ENCODE results near the gene CREB1. TPM values are rescaled to one million over a fixed set of nuclear protein-coding genes. Genes with fewer than 3 reads are reported as not detected.

Gene CREB1
- total RNA-seq, 1 donor from 2014 or later, result 115 TPM

GRCh38 chr2:207532676-207533075 is 2.9 kb downstream of the CREB1 start:
- Mint-ChIP-seq H3K4me3 (ENCODE audit: low read depth) (peak overlapping the region; percentile 96), H3K4me1 (ENCODE audit: low read depth) (peaks cover 40% of the 10 kb centered on the region), H3K27me3 (ENCODE audit: low read depth) (no peaks in the 10 kb centered on the region), H3K9me3 (no peaks in the 10 kb centered on the region), H3K36me3 (ENCODE audit: low read depth) (peaks cover 59% of the 10 kb centered on the region), H3K27ac (peak overlapping the region; percentile 47)
- DNase-seq (ENCODE audit: low spot score), result no peak
- intact Hi-C loops (cut with micrococcal nuclease), result loop anchor here (2.0 to 5.0 kb wide), 2 partner anchors 14 to 40 kb away; no protein-coding TSS in a partner anchor

GRCh38 chr2:207533461-207534008 is 3.8 kb downstream of the CREB1 start:
- Mint-ChIP-seq H3K4me3 (ENCODE audit: low read depth) (no peak overlapping the region), H3K27me3 (ENCODE audit: low read depth) (no peaks in the 10 kb centered on the region), H3K27ac (no peak overlapping the region), H3K4me1 (ENCODE audit: low read depth) (peaks cover 37% of the 10 kb centered on the region), H3K9me3 (no peaks in the 10 kb centered on the region), H3K36me3 (ENCODE audit: low read depth) (peaks cover 56% of the 10 kb centered on the region)
- intact Hi-C loops (cut with micrococcal nuclease), result loop anchor here (2.0 to 5.0 kb wide), 2 partner anchors 13 to 39 kb away; no protein-coding TSS in a partner anchor
- no peak for DNase-seq (ENCODE audit: low spot score)

- no peak for DNase-seq (ENCODE audit: low spot score)
- H3K27ac Mint-ChIP-seq, result no peak overlapping the region
- H3K27me3 Mint-ChIP-seq (ENCODE audit: low read depth), result no peaks in the 10 kb centered on the region
- H3K36me3 Mint-ChIP-seq (ENCODE audit: low read depth), result peaks cover 59% of the 10 kb centered on the region
- peak overlapping the region; percentile 41 for H3K4me3 Mint-ChIP-seq (ENCODE audit: low read depth)
- intact Hi-C loops (cut with micrococcal nuclease), result loop anchor here (5.0 kb wide), 1 partner anchor 38 kb away; no protein-coding TSS in a partner anchor
- peaks cover 38% of the 10 kb centered on the region for H3K4me1 Mint-ChIP-seq (ENCODE audit: low read depth)
- H3K9me3 Mint-ChIP-seq, result no peaks in the 10 kb centered on the region
Measured at GRCh38 chr2:207534417-207534816, 4.7 kb downstream of the CREB1 start.

- Mint-ChIP-seq H3K4me3 (ENCODE audit: low read depth) (no peak overlapping the region), H3K9me3 (no peaks in the 10 kb centered on the region), H3K4me1 (ENCODE audit: low read depth) (peaks cover 44% of the 10 kb centered on the region), H3K27me3 (ENCODE audit: low read depth) (no peaks in the 10 kb centered on the region), H3K27ac (peak overlapping the region; percentile 3), H3K36me3 (ENCODE audit: low read depth) (peaks cover 57% of the 10 kb centered on the region)
- intact Hi-C loops (cut with micrococcal nuclease), result no loop called here
- DNase-seq (ENCODE audit: low spot score), result no peak
Measured at GRCh38 chr2:207539470-207539869, 9.7 kb downstream of the CREB1 start.

GRCh38 chr2:207540431-207540830 is 10.7 kb downstream of the CREB1 start:
- no peaks in the 10 kb centered on the region for H3K9me3 Mint-ChIP-seq
- H3K4me1 Mint-ChIP-seq (ENCODE audit: low read depth), result peaks cover 41% of the 10 kb centered on the region
- DNase-seq (ENCODE audit: low spot score), result no peak
- no peak overlapping the region for H3K4me3 Mint-ChIP-seq (ENCODE audit: low read depth)
- H3K27ac Mint-ChIP-seq, result no peak overlapping the region
- intact Hi-C loops (cut with micrococcal nuclease), result no loop called here
- peaks cover 57% of the 10 kb centered on the region for H3K36me3 Mint-ChIP-seq (ENCODE audit: low read depth)
- H3K27me3 Mint-ChIP-seq (ENCODE audit: low read depth), result no peaks in the 10 kb centered on the region

GRCh38 chr2:207541933-207542332 is 12.2 kb downstream of the CREB1 start:
- intact Hi-C loops (cut with micrococcal nuclease), result no loop called here
- DNase-seq (ENCODE audit: low spot score), result no peak
- Mint-ChIP-seq H3K4me1 (ENCODE audit: low read depth) (peaks cover 45% of the 10 kb centered on the region), H3K36me3 (ENCODE audit: low read depth) (peaks cover 64% of the 10 kb centered on the region), H3K27me3 (ENCODE audit: low read depth) (no peaks in the 10 kb centered on the region), H3K9me3 (no peaks in the 10 kb centered on the region), H3K4me3 (ENCODE audit: low read depth) (no peak overlapping the region), H3K27ac (no peak overlapping the region)

GRCh38 chr2:207543272-207543671 is 13.5 kb downstream of the CREB1 start:
- no peak overlapping the region for H3K27ac Mint-ChIP-seq
- H3K4me1 Mint-ChIP-seq (ENCODE audit: low read depth), result peaks cover 43% of the 10 kb centered on the region
- no peak for DNase-seq (ENCODE audit: low spot score)
- H3K36me3 Mint-ChIP-seq (ENCODE audit: low read depth), result peaks cover 63% of the 10 kb centered on the region
- no peaks in the 10 kb centered on the region for H3K27me3 Mint-ChIP-seq (ENCODE audit: low read depth)
- no peak overlapping the region for H3K4me3 Mint-ChIP-seq (ENCODE audit: low read depth)
- no peaks in the 10 kb centered on the region for H3K9me3 Mint-ChIP-seq
- intact Hi-C loops (cut with micrococcal nuclease), result no loop called here

- intact Hi-C loops (cut with micrococcal nuclease), result loop anchor here (2.0 kb wide), 1 partner anchor 14 kb away; no protein-coding TSS in a partner anchor
- peaks cover 56% of the 10 kb centered on the region for H3K36me3 Mint-ChIP-seq (ENCODE audit: low read depth)
- no peaks in the 10 kb centered on the region for H3K27me3 Mint-ChIP-seq (ENCODE audit: low read depth)
- H3K4me3 Mint-ChIP-seq (ENCODE audit: low read depth), result no peak overlapping the region
- no peaks in the 10 kb centered on the region for H3K9me3 Mint-ChIP-seq
- H3K27ac Mint-ChIP-seq, result peak overlapping the region; percentile 75
- H3K4me1 Mint-ChIP-seq (ENCODE audit: low read depth), result peaks cover 48% of the 10 kb centered on the region
- no peak for DNase-seq (ENCODE audit: low spot score)
Measured at GRCh38 chr2:207546822-207547221, 17.1 kb downstream of the CREB1 start.

GRCh38 chr2:207549145-207549544 is 19.4 kb downstream of the CREB1 start:
- Mint-ChIP-seq H3K9me3 (no peaks in the 10 kb centered on the region), H3K27me3 (ENCODE audit: low read depth) (no peaks in the 10 kb centered on the region), H3K4me1 (ENCODE audit: low read depth) (peaks cover 41% of the 10 kb centered on the region), H3K27ac (peak overlapping the region; percentile 17), H3K36me3 (ENCODE audit: low read depth) (peaks cover 47% of the 10 kb centered on the region), H3K4me3 (ENCODE audit: low read depth) (no peak overlapping the region)
- DNase-seq (ENCODE audit: low spot score), result no peak
- intact Hi-C loops (cut with micrococcal nuclease), result no loop called here

- intact Hi-C loops (cut with micrococcal nuclease), result no loop called here
- Mint-ChIP-seq H3K9me3 (no peaks in the 10 kb centered on the region), H3K27me3 (ENCODE audit: low read depth) (no peaks in the 10 kb centered on the region), H3K36me3 (ENCODE audit: low read depth) (peaks cover 58% of the 10 kb centered on the region), H3K27ac (no peak overlapping the region), H3K4me1 (ENCODE audit: low read depth) (peaks cover 11% of the 10 kb centered on the region), H3K4me3 (ENCODE audit: low read depth) (no peak overlapping the region)
- DNase-seq (ENCODE audit: low spot score), result no peak
Measured at GRCh38 chr2:207558079-207558491, 28.3 kb downstream of the CREB1 start.

- Mint-ChIP-seq H3K4me3 (ENCODE audit: low read depth) (no peak overlapping the region), H3K27ac (no peak overlapping the region), H3K4me1 (ENCODE audit: low read depth) (peaks cover 16% of the 10 kb centered on the region), H3K27me3 (ENCODE audit: low read depth) (no peaks in the 10 kb centered on the region), H3K9me3 (no peaks in the 10 kb centered on the region), H3K36me3 (ENCODE audit: low read depth) (peaks cover 72% of the 10 kb centered on the region)
- intact Hi-C loops (cut with micrococcal nuclease), result no loop called here
- no peak for DNase-seq (ENCODE audit: low spot score)
Measured at GRCh38 chr2:207561386-207562080, 31.8 kb downstream of the CREB1 start.

- peaks cover 19% of the 10 kb centered on the region for H3K4me1 Mint-ChIP-seq (ENCODE audit: low read depth)
- H3K27ac Mint-ChIP-seq, result no peak overlapping the region
- no peaks in the 10 kb centered on the region for H3K27me3 Mint-ChIP-seq (ENCODE audit: low read depth)
- intact Hi-C loops (cut with micrococcal nuclease), result no loop called here
- no peak for DNase-seq (ENCODE audit: low spot score)
- no peak overlapping the region for H3K4me3 Mint-ChIP-seq (ENCODE audit: low read depth)
- H3K9me3 Mint-ChIP-seq, result no peaks in the 10 kb centered on the region
- H3K36me3 Mint-ChIP-seq (ENCODE audit: low read depth), result peaks cover 69% of the 10 kb centered on the region
Measured at GRCh38 chr2:207565736-207566500, 36.2 kb downstream of the CREB1 start.

- no peak overlapping the region for H3K27ac Mint-ChIP-seq
- intact Hi-C loops (cut with micrococcal nuclease), result no loop called here
- H3K4me1 Mint-ChIP-seq (ENCODE audit: low read depth), result peaks cover 21% of the 10 kb centered on the region
- no peaks in the 10 kb centered on the region for H3K27me3 Mint-ChIP-seq (ENCODE audit: low read depth)
- DNase-seq (ENCODE audit: low spot score), result no peak
- H3K9me3 Mint-ChIP-seq, result no peaks in the 10 kb centered on the region
- no peak overlapping the region for H3K4me3 Mint-ChIP-seq (ENCODE audit: low read depth)
- peaks cover 70% of the 10 kb centered on the region for H3K36me3 Mint-ChIP-seq (ENCODE audit: low read depth)
Measured at GRCh38 chr2:207567671-207568070, 37.9 kb downstream of the CREB1 start.

Data from activated T-helper 2 cell treated with anti-CD3 and anti-CD28 coated beads, Interferon-gamma antibody, Interleukin-2, Interleukin-4, amounts not matched to agents 10 μg/mL and 5 μg/mL and 100 μg/mL, durations not matched to agents 14 hours and 24 hours and 36 hours (primary cell).